NCI-H2227 (cell line): Measurements from ENCODE around the gene MSH5.
A peak's percentile ranks its signal among the peaks of the same experiment; 100 is the strongest.

Experiments used
- DNase-seq: peaks from one replicate; lab custom pipeline; 2025; ENCODE audit not compliant: unreplicated experiment; lab: John Stamatoyannopoulos, UW

Gene MSH5

GRCh38 chr6:31729515-31729978 lies 10.3 kb upstream of the MSH5 start:
- peak; percentile 87 for DNase-seq

- peak; percentile 95 for DNase-seq
Measured at GRCh38 chr6:31729979-31730630, 9.7 kb upstream of the MSH5 start.

GRCh38 chr6:31730631-31731086 lies 9.1 kb upstream of the MSH5 start:
- DNase-seq, result no peak

- DNase-seq, result no peak
Measured at GRCh38 chr6:31732029-31732428, 7.8 kb upstream of the MSH5 start.

GRCh38 chr6:31733734-31734133 lies 6.1 kb upstream of the MSH5 start:
- no peak for DNase-seq

GRCh38 chr6:31734247-31734820 lies 5.5 kb upstream of the MSH5 start:
- DNase-seq, result no peak

- DNase-seq, result peak; percentile 57
Measured at GRCh38 chr6:31734821-31735406, 4.9 kb upstream of the MSH5 start.

- DNase-seq, result peak; percentile 86
Measured at GRCh38 chr6:31736021-31736767, 3.6 kb upstream of the MSH5 start, which contains the start of gene CLIC1. TSS of gene CLIC1 (minus strand) at chr6:31736530. CDS start at chr6:31736300, 230 bp downstream.

GRCh38 chr6:31736768-31737314 lies 3.0 kb upstream of the MSH5 start:
- no peak for DNase-seq

- DNase-seq, result peak; percentile 71
Measured at GRCh38 chr6:31737315-31737990, 2.4 kb upstream of the MSH5 start.

GRCh38 chr6:31737991-31738979 lies 1.5 kb upstream of the MSH5 start:
- DNase-seq, result peak; percentile 58

GRCh38 chr6:31740397-31741223 lies 805 bp downstream of the MSH5 start:
- no peak for DNase-seq

GRCh38 chr6:31741815-31742214 lies 2.0 kb downstream of the MSH5 start:
- no peak for DNase-seq

- DNase-seq, result no peak
Measured at GRCh38 chr6:31742894-31743293, 3.1 kb downstream of the MSH5 start.

- DNase-seq, result no peak
Measured at GRCh38 chr6:31744422-31744821, 4.6 kb downstream of the MSH5 start.

GRCh38 chr6:31749301-31750036 lies 9.7 kb downstream of the MSH5 start:
- no peak for DNase-seq

- DNase-seq, result no peak
Measured at GRCh38 chr6:31750411-31751022, 10.7 kb downstream of the MSH5 start.
